Measurements from ENCODE around the gene ZNF460. TPM values are rescaled to one million over a fixed set of nuclear protein-coding genes. Genes with fewer than 3 reads are reported as not detected.

ZNF460 gene
- total RNA-seq, 3 donors from 2014 or later, result 70.2 to 123 (median 88.5) TPM

GRCh38 chr19:57279418-57280164 is 694 bp upstream of the ZNF460 start:
- peak overlapping the region; percentile 92 to 98 (median 94) for H3K4me3 ChIP-seq
- no peaks in the 10 kb centered on the region for H3K27me3 ChIP-seq
- H3K9me3 ChIP-seq, result peaks cover 0 to 5% of the 10 kb centered on the region in 2 donors
- intact Hi-C loops (cut with DNase I; ENCODE audit: low total_unique reads), result no loop called here
- H3K4me1 ChIP-seq, result peaks cover 0 to 10% of the 10 kb centered on the region in 2 donors
- peak in 1 of 3 donors; percentile 14 for TF ChIP-seq CTCF (IDR thresholded peaks at IDR 0.05)
- TF ChIP-seq POLR2A (IDR thresholded peaks at IDR 0.05), result peak; percentile 40
- TF ChIP-seq POLR2AphosphoS5 (IDR thresholded peaks at IDR 0.05), result peak; percentile 95 to 100 (median 98)
- H3K36me3 ChIP-seq, result no peaks in the 10 kb centered on the region
- peak; percentile 90 to 93 for DNase-seq (ENCODE audit: low spot score in 2 of 2)
- peak overlapping the region; percentile 100 for H3K27ac ChIP-seq

- Histone ChIP-seq H3K4me1 (peaks cover 0 to 10% of the 10 kb centered on the region in 2 donors), H3K36me3 (no peaks in the 10 kb centered on the region)
Observed at GRCh38 chr19:57280962-57281400, 696 bp downstream of the ZNF460 start.

GRCh38 chr19:57282011-57282643 is 1.8 kb downstream of the ZNF460 start:
- intact Hi-C loops (cut with DNase I; ENCODE audit: low total_unique reads), result no loop called here
- DNase-seq (ENCODE audit: low spot score in 2 of 2), result no peak
- no peak for TF ChIP-seq POLR2AphosphoS5 (IDR thresholded peaks at IDR 0.05)
- TF ChIP-seq POLR2A (IDR thresholded peaks at IDR 0.05), result no peak
- TF ChIP-seq CTCF (IDR thresholded peaks at IDR 0.05), result no peak
- no peaks in the 10 kb centered on the region for H3K36me3 ChIP-seq
- H3K27me3 ChIP-seq, result no peaks in the 10 kb centered on the region
- peak overlapping the region in 2 of 3 donors; percentile 92 to 98 for H3K4me3 ChIP-seq
- H3K9me3 ChIP-seq, result peaks cover 0 to 20% of the 10 kb centered on the region in 2 donors
- peaks cover 0 to 10% of the 10 kb centered on the region in 2 donors for H3K4me1 ChIP-seq
- H3K27ac ChIP-seq, result peak overlapping the region; percentile 8 to 13

More at GRCh38 chr19:57280962-57281400, 696 bp downstream of the ZNF460 start:
- peak overlapping the region; percentile 92 to 98 (median 94) for H3K4me3 ChIP-seq
- H3K27ac ChIP-seq, result peak overlapping the region; percentile 100
- no peaks in the 10 kb centered on the region for H3K27me3 ChIP-seq
- DNase-seq (ENCODE audit: low spot score in 2 of 2), result no peak
- H3K9me3 ChIP-seq, result peaks cover 0 to 11% of the 10 kb centered on the region in 2 donors
- TF ChIP-seq POLR2A (IDR thresholded peaks at IDR 0.05) (no peak), CTCF (IDR thresholded peaks at IDR 0.05) (no peak), POLR2AphosphoS5 (IDR thresholded peaks at IDR 0.05) (no peak)
- intact Hi-C loops (cut with DNase I; ENCODE audit: low total_unique reads), result no loop called here

GRCh38 chr19:57288373-57288772 is 8.1 kb downstream of the ZNF460 start:
- no peak for DNase-seq (ENCODE audit: low spot score in 2 of 2)
- H3K27ac ChIP-seq, result no peak overlapping the region
- H3K4me1 ChIP-seq, result no peaks in the 10 kb centered on the region
- intact Hi-C loops (cut with DNase I; ENCODE audit: low total_unique reads), result no loop called here
- H3K4me3 ChIP-seq, result no peak overlapping the region
- peaks cover 38 to 67% of the 10 kb centered on the region in 2 donors for H3K9me3 ChIP-seq
- no peak for TF ChIP-seq CTCF (IDR thresholded peaks at IDR 0.05)
- TF ChIP-seq POLR2AphosphoS5 (IDR thresholded peaks at IDR 0.05), result no peak
- no peak for TF ChIP-seq POLR2A (IDR thresholded peaks at IDR 0.05)
- peaks cover 18% of the 10 kb centered on the region for H3K36me3 ChIP-seq
- H3K27me3 ChIP-seq, result no peaks in the 10 kb centered on the region

GRCh38 chr19:57290970-57291369 is 10.7 kb downstream of the ZNF460 start:
- no peak for DNase-seq (ENCODE audit: low spot score in 2 of 2)
- H3K4me1 ChIP-seq, result no peaks in the 10 kb centered on the region
- TF ChIP-seq CTCF (IDR thresholded peaks at IDR 0.05), result no peak
- no peak for TF ChIP-seq POLR2A (IDR thresholded peaks at IDR 0.05)
- no peak for TF ChIP-seq POLR2AphosphoS5 (IDR thresholded peaks at IDR 0.05)
- peaks cover 58 to 64% of the 10 kb centered on the region in 2 donors for H3K9me3 ChIP-seq
- H3K27me3 ChIP-seq, result no peaks in the 10 kb centered on the region
- H3K27ac ChIP-seq, result no peak overlapping the region
- H3K36me3 ChIP-seq, result peaks cover 22% of the 10 kb centered on the region
- intact Hi-C loops (cut with DNase I; ENCODE audit: low total_unique reads), result no loop called here
- H3K4me3 ChIP-seq, result peak overlapping the region in 1 of 3 donors; percentile 23
